HG03066 (cell line): ENCODE measurements around the gene TP53I13.

Experiments
- ATAC-seq: cut with Tn5 transposase; IDR thresholded peaks from one replicate; pipeline ENCODE4 v1.9.1; 2021; ENCODE audit warnings: low read depth; ENCODE audit not compliant: unreplicated experiment

TP53I13 gene

DNA sequence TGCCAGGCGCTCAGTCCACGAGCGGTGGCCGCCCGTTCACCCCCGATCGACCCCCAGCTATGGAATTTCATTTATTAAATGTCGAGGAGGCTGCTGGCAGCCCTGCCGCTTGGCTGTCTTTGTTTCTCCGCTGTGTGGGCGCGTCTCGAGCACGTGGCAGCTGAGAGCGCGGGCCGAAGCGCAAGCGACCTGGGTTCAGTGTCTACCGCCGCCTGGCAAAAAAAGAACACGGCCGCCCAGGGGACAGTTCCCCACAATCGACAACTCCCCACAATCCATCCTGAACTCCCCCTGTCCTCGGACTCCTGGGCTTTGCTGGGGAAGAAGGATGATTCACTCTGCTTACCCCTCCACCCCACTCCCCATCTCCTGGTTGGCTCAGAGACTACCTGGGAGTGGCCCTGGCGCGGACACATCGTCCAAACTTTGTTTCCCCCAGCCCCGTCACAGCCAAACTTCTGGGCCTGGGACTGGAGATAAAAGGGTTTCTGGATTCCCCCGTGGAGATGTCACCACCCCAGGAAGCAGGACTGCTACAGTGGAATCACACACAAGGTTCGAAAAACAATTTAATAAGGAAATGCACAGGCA, 22.7 kb downstream of the TP53I13 start:
- ATAC-seq: no peak

DNA sequence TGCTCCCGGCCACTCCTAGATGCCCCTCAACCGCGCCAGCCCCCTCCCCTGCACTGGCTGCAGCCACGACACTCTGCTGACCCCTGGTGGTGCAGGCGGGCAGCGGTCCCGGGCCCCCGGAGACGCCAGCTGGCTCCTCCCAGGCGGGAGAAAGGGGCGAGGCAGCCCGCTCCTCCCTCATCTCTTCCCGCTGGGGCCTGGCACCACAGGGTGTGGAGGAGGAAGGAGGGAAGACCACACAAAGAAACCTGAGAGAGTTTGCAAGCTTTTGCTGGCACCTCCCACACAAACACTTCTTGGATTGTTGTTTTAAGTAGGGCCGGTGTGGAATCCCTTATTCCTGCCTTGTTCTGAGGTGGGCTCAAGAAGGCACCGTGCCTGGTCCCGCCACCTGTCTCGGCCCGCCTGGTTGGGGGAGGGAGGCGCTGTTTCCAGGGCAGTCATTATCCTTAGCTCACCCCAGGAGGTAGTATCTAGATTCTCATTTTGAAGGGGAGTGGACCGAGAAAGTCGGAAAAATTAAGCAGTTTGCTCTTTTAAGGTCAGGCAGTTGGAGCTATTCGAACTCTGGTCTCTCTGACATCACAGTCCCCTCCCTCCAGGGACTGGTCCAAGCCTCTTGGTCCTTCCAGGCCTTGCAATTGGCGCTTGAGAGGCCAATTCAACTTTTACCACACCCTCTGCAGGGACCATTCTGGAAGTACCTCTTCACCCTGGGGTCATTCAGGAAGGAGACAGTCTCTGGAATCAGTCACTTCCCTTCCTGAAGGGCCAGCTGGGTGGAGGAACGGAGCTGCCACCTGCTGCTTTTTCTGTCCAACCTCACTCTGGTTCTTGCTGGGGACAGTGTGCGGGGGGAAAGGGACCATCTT, 23.5 kb downstream of the TP53I13 start:
- ATAC-seq: no peak

DNA sequence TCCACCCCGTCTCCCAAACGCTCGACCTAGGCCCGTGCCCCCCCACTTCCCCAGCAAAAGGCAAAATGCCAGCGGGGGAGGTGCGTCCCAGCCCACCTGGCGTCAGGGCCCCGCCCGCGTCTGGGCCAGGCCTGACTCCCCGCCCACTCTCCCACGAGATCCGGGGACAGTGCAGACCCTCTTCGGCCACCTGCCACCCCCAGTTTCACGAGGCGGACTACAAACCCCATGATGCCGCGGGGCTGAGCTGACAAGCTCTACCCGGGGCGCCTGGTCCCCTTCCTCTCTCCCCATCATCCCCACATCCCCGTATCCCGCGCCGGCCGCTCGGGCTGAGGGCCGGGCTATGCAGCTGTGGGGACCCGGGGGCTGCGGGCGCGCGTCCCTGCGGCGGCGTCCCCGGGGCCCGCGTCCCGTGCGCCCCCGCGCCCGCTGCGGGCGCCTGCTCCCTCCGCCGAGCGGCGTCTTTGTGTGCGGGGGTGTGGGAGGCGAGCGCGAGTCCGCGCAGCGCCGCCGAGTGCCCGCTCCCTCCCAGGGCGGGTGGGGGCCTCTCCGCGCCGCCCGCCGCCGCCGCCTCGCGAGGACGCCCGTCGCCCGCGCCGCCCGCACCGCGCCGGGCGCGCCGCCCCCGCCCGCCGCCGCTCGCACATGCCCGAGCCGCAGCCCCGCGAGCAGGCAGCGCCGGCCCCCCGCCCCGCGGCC, 24.5 kb downstream of the TP53I13 start, which contains the start of gene ANKRD13B:
ANKRD13B (plus strand) TSS at position 283 of the 702 bp plus-strand sequence. CDS start 490 bp downstream, outside the sequence.
- no peak for ATAC-seq

DNA sequence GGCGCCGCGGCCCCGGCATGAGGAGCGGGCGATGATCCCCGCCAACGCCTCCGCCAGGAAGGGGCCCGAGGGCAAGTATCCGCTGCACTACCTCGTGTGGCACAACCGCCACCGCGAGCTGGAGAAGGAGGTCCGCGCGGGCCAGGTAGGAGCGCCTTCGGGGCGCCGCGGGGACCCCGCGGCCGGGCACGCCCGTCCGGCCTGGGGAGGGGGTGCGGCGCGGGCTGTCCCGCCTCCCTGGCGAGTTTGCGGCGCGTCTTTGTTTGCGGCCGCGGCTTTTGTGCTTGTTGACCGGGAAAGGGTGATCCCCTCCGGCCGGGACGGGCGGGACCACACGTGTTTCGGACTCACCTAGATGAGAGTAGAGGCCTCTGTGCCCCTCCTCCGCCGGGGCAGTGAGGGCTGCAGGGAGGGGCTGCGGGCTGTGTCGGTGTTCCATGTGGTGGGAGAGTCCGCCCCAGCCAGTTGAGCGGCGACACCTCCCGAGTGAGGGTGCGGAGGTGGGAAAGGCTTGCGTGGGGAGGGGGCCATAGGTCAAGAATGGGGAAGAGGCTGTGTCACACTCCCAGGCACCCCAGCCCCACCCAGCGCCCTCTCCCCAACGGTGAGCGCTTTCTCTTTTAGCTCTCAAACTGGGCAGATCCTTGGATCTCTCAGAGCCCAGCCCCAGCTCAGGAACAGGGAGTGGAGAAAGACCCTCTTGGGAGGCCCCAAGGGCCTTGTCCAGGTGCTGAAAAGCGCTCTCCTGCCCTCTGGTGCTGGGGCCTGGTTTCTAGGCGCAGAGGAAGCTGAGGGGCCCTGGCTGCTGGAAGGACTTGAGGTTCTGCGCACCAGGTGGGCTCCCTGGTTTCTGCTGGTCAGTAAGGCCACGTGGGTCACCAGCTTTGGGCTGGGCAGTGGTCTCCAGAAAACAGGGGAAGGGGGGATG, 25.4 kb downstream of the TP53I13 start:
- no peak for ATAC-seq

DNA sequence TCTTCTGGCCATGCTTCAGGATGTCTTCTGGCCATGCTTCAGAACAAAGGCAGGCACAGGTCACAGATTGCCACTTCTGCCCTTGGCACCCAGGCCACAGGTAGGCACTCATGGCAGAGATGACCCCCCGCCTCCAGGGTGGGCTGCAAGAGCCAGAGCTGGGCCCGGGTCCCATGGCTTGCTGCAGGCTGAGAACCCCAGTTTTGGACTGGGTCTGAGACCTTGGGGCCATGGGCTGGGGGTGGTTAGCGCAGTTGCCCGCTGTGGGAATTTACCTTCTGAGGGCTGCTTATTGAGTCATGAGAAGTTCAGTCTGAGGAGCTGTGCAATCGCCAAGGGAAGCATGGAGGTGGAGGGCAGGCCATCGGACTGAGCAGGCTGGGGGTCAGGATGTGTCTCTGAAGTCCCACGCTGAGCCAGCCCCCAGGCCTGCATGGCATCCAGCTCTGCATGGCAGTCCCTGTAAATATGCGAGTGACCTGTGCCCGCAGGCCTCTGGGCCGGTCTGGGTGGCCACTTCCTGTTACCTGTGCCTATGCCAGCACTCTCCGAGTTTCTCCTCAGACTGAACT, 26.1 kb downstream of the TP53I13 start:
- ATAC-seq: no peak

DNA sequence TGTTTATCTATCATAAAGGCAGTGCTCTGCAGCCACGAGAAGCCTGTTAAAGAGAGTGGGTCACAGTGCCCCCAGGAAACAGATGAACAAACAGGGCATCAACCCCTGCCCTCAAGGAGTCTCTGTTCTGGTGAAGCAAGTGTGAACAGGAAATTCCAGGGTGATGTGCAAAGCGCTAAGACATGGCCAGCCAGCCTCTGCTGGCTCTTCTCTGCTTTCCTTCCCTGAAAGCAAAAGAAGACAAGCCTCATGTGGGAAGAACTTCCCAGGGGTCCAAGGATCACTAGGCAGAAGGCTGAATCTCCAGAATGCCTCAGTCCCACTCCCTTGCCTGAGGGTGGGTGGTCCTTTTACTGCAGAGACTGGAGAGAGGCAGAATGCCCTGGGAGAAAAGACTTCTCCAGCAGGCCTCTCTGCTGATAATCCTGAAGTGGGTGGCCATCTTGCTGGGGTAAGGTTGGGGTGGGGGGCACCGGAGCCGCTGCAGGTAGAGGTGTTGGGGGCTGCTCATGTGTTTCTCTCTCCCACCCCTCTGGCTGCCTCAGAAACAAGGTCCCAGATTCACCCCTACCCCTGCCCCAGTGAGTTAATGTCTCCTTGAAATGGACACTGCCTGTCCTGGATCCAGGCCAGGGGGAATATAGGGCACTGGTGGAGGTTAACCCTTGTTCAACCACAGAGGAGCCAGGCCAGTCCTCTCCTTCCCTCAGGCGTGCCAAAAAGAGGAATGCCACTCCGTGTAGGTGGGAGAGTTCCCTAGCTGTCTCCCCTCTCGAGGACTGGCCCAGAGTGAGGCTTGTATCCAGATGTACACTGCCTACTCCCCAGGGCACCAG, 26.8 kb downstream of the TP53I13 start:
- no peak for ATAC-seq

DNA sequence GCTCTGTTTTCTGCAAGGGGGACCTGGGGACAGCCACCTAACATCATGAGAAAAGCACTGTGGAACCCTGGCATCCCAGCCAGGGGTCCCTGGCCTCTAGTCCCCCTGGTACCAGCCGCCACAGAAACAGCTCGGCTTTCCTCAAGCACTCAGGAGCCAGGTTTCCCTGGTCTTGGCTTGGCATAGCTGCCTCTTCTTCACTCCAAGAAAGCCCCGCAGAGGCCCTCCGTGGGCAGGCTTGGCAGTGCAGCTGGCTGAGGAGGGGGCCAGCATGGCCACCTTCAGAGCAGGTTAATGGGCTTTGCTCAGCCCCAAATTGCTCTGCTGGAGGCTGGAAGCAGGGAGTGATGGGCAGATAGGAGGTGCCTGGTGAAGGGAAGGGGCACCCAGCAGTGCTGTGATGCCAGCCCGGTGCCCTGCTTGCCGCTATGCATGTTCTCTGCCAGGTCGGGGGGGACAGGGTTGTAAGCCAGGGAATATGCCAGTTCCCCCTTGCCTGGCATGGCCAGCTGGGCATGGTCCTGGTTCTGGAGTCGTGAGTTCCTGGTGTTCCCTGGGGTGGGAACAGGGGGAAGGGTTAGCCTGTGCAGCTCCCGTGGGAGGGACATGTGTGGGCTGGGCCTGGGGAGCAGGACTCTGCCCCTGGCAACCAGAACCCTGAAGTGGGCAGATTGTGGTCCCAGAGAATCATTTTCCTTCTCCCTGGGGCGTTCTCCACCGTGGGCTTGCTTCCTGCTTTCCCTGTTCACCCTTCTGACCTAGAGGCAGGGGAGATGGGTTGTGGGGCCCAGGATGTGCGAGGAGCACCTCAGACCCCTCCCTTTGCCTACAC, 27.7 kb downstream of the TP53I13 start:
- ATAC-seq: no peak

DNA sequence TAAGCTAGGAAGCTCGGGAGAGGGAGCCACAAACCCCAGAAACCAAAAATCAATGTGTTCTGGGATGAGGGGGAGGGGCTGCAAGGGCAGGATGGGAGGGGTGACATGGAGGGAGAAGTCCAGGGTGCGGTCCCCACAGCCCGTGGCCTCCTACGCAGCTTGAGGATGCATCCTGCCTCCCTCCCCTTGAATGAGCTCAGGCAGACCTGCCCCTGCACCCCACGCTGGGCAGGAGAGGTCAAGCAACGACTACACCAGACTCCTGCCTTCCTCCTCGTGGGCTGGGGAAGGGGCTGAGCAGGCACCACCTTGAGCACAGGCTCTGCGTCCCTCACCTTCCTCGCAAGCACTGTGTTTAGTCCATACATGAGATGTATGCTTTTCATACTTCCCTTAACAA, 28.3 kb downstream of the TP53I13 start:
- no peak for ATAC-seq

DNA sequence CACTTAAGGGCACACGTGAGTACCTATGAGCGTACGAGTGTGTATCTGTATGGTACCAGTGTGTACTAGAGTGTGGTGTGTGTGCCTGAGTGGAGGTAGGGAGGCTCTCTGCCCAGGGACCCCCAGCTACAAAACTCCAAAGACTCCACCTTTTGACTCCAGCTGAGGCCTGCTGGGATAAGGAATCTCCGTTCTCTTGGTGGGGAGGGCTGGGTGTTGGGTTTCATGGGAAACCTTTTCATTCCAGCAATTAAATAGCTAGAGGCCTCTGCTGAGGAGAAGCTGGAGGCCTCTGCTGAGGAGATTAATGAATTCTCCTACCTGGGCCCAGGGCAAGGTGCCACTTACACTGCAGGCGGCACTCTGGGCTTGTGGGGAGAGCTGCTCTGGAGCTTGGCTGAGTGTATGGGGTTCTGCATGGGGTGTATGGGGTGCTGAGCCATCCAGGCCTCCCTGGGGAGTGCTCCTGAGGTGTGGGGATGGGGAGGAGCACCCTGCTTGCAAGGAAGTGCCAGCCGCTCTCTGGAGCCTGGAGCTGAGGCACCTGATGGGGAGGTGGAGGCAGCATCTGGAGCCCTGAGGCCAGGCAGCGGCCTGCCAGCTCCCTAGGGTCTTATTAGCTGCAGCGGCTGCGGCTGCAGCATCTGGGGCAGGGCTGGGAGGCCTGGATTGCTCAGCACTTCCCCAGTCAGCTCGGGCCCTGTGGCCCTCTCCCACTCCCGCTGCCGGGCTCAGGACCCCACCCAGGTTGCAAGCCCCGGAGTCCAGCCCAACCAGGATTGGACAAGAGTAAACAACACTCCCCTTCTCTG, 29.1 kb downstream of the TP53I13 start:
- ATAC-seq: no peak

DNA sequence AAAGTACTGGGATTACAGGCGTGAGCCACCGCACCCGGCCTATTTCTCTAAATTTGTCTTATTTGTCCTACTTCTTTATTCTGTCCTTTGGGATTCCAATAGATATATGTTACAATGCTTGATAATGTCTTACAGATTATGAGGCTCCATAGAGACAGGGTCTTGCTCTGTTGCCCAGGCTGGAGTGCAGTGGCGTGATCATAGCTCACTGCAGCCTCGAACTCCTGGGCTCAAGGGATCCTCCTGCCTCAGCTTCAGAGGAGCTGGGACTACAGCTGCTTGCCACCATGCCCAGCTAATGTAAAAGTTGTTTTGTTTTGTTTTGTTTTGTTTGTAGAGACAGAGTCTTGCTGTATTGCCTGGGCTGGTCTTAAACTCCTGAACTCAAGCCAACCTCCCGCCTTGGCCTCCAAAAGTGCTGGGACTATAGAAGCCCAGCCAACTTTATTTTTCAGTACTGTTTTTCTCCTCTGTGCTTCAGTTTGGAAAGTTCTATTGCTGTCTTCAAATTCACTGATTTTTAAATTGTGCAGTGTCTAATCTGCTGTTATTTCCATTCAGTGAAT, 34.7 kb downstream of the TP53I13 start:
- ATAC-seq: no peak

DNA sequence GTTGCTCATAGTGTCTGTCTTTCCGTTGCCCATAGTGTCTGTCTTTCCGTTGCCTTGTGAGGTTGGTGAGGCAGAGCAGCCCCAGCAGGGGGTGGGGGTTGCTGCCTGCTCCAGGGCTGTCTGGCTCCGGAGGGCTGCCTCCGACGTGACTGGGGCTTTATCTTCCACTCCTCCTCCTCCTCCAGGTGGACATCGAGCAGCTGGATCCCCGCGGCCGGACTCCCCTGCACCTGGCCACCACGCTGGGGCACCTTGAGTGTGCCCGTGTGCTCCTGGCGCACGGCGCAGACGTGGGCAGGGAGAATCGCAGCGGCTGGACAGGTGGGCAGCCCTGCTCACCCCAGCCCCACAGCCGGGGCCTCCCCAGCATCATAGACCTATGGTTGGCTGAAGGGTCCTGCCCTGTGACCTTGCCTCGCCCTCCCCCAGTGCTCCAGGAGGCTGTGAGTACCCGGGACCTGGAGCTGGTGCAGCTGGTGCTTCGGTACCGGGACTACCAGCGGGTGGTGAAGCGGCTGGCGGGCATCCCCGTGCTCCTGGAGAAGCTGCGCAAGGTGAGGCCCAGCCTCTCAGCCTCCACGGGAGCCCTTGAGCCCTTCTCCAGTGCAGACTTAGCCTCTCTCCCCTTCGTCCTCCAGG, 39.2 kb downstream of the TP53I13 start:
- no peak for ATAC-seq

DNA sequence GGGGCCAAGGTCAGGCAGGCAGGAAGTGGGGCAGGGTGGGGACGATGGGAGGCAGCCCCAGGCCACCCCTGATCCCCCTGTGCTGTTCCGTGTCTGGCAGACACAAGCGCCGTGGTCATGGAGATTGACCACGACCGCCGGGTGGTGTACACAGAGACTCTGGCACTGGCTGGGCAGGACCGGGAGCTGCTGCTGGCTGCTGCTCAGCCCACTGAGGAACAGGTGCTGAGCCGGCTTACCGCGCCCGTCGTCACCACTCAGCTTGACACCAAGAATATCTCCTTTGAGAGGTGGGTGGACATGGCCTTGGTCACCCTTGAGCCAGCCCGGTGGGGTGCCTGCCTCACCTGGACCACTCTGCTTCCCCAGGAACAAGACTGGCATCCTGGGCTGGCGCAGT, 40.5 kb downstream of the TP53I13 start:
- ATAC-seq: no peak

DNA sequence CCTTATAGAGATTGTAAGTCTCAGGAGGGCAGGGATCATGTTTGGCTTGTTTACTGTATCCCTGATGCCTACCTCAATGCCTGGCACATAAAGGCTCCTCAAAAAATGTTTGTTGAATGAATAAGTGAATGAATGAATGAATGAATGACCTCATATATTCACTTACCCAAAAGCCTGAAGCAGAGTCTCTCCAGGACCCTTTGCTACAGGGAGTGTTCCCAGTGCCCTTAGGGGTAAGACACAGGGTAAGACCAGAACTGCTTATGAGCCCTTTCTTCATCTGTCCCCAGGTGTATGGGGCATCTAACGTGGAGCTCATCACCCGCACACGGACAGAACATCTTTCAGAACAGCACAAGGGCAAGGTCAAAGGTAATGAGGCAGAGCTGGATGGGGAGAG, 41.9 kb downstream of the TP53I13 start:
- no peak for ATAC-seq

DNA sequence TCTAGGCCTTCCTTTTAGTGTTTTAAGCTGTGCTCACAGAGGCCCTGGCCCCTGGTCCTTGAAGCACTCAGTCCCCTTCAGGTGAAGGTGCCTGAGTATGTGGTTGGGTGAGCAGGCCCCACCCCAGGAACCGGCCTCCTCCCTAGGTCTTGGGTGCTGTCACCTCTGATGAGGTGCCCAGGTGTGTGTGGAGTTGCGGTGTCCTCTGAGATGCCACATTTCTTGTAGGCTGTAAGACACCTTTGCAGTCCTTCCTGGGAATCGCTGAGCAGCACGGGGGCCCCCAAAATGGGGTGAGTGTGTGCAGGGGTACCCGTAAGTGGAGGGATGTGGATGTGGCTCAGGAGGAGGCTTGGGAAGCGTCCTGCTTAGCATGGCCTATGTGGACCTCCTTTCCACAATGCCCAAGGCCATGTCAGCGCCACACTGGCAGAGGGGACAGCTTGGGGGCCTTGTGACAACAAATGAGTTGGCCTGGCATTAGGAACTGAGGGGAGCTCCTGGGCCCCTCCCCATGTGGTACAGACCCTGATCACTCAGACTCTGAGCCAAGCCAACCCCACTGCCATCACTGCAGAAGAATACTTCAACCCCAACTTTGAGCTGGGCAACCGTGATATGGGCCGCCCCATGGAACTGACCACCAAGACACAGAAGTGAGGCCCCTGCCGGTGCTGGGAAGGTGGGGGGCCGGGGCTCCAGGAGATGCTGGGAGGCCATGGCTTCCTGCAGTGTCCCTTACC, 43.0 kb downstream of the TP53I13 start:
- no peak for ATAC-seq

DNA sequence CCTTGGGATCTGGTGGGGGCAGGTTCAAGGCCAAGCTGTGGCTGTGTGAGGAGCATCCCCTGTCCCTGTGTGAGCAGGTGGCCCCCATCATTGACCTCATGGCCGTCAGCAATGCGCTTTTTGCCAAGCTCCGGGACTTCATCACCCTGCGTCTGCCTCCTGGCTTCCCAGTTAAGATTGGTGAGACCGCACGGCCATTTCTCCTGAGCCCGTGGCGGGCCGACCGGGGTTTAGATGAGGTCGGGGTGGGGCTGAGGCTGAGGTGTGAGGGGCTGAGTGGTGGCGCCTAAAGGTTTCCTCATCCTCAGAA, 43.5 kb downstream of the TP53I13 start:
- no peak for ATAC-seq
